ENCODE results near the gene CCN5. TPM values are rescaled to one million over a fixed set of nuclear protein-coding genes. Genes with fewer than 3 reads are reported as not detected.

Gene CCN5
- total RNA-seq, 1 experiment from 2014 or later = 0.37 TPM

GRCh38 chr20:44732327-44732726 lies 17.2 kb downstream of the CCN5 start:
- Mint-ChIP-seq H3K27ac (no peak overlapping the region), H3K36me3 (no peaks in the 10 kb centered on the region; the same call in 1 of the 2 replicates), H3K4me3 (no peak overlapping the region), H3K9me3 (peaks cover 11% of the 10 kb centered on the region), H3K27me3 (ENCODE audit: low read depth) (no peaks in the 10 kb centered on the region), H3K4me1 (peaks cover 48% of the 10 kb centered on the region)
- no peak for TF ChIP-seq ERG (CRISPR knock-in tag; IDR thresholded peaks at IDR 0.05)
- no peak for TF ChIP-seq TEAD1 (CRISPR knock-in tag; IDR thresholded peaks at IDR 0.05)
- no peak for TF ChIP-seq E2F4 (CRISPR knock-in tag; IDR thresholded peaks at IDR 0.05; ENCODE audit: borderline replicate concordance, low read depth)
- no peak for TF ChIP-seq ZNF512 (CRISPR knock-in tag; IDR thresholded peaks at IDR 0.05; ENCODE audit: borderline replicate concordance)
- no peak for TF ChIP-seq FOXK1 (CRISPR knock-in tag; IDR thresholded peaks at IDR 0.05)
- no peak for TF ChIP-seq NFYB (CRISPR knock-in tag; conservative IDR thresholded peaks at IDR 0.05; ENCODE audit: low read depth)
- no peak for TF ChIP-seq USF1 (CRISPR knock-in tag; IDR thresholded peaks at IDR 0.05)
- TF ChIP-seq NR3C1 (CRISPR knock-in tag; conservative IDR thresholded peaks at IDR 0.05; ENCODE audit: low read depth) = no peak
- no peak for TF ChIP-seq AR (CRISPR knock-in tag; IDR thresholded peaks at IDR 0.05)
- ATAC-seq (no peak), DNase-seq (ENCODE audit: low spot score) (no peak)
- ChIA-PET CTCF (interaction anchor here (1.0 to 5.3 kb wide), 15 partner anchors 12 to 153 kb away, joined by 3 to 83 read pairs (median 4); partner anchors contain the start of gene YWHAB), POLR2A (no interaction called here)

- peaks cover 12% of the 10 kb centered on the region for H3K9me3 Mint-ChIP-seq
- no peak overlapping the region for H3K4me3 Mint-ChIP-seq
- no peaks in the 10 kb centered on the region; the same call in 1 of the 2 replicates for H3K36me3 Mint-ChIP-seq
- DNase-seq (ENCODE audit: low spot score) = peak; percentile 84
- no peaks in the 10 kb centered on the region; the same call in 1 of the 2 replicates for H3K27me3 Mint-ChIP-seq (ENCODE audit: low read depth)
- POLR2A ChIA-PET = no interaction called here
- H3K4me1 Mint-ChIP-seq = peaks cover 42% of the 10 kb centered on the region
- H3K27ac Mint-ChIP-seq = no peak overlapping the region
- CTCF ChIA-PET = interaction anchor here (1.0 to 5.3 kb wide), 16 partner anchors 9 to 152 kb away, joined by 3 to 83 read pairs (median 4); partner anchors contain the start of gene YWHAB
- ATAC-seq = peak; percentile 43
- TF ChIP-seq CTCF (IDR thresholded peaks at IDR 0.05) (peak; percentile 77), STAT6 (CRISPR knock-in tag; conservative IDR thresholded peaks at IDR 0.05; ENCODE audit: low read depth) (no peak), ZNF425 (CRISPR knock-in tag; conservative IDR thresholded peaks at IDR 0.05) (no peak), MXD4 (CRISPR knock-in tag; IDR thresholded peaks at IDR 0.05; ENCODE audit: borderline replicate concordance) (no peak), FOXP4 (CRISPR knock-in tag; IDR thresholded peaks at IDR 0.05) (no peak)
Observed at GRCh38 chr20:44733341-44734069, 18.3 kb downstream of the CCN5 start.
